GM12892 (cell line): ENCODE results near the gene RPAP3.

Experiments
- DNase-seq: peaks from one replicate; pipeline ENCODE4 v3.0.0; 2011; ENCODE audit not compliant: insufficient read length
- FAIRE-seq: peaks from 2 replicates; lab custom pipeline; 2011; peaks lifted over from hg19 to GRCh38; lab: Jason Lieb, UNC
- POLR2A ChIP-seq: IDR thresholded peaks from 2 replicates; pipeline ENCODE4 v1.6.1; 2011; ENCODE audit warnings: low read depth, low read length, control low read depth
- POLR2AphosphoS5 ChIP-seq: IDR thresholded peaks from 2 replicates; pipeline ENCODE4 v1.6.1; 2011; ENCODE audit warnings: low read depth, low read length, control low read depth
- TAF1 ChIP-seq: IDR thresholded peaks from 2 replicates; pipeline ENCODE4 v1.6.1; 2011; ENCODE audit warnings: low read depth, mild to moderate bottlenecking, control low read depth, low read length, borderline replicate concordance

Gene RPAP3

GRCh38 chr12:47739979-47740378 is 34.1 kb upstream of the RPAP3 start:
- FAIRE-seq, result peak; percentile 21
- TF ChIP-seq POLR2AphosphoS5 (no peak), TAF1 (no peak), POLR2A (no peak; the same call in 1 of the 2 replicates)
- DNase-seq, result peak; percentile 70

GRCh38 chr12:47739297-47739696 is 33.5 kb upstream of the RPAP3 start:
- no peak for TF ChIP-seq TAF1
- TF ChIP-seq POLR2AphosphoS5, result no peak
- TF ChIP-seq POLR2A, result no peak
- FAIRE-seq (no peak), DNase-seq (no peak)

- FAIRE-seq (no peak), DNase-seq (no peak)
- no peak for TF ChIP-seq POLR2AphosphoS5
- no peak for TF ChIP-seq POLR2A
- TF ChIP-seq TAF1, result no peak
These were observed 32.2 kb upstream of the RPAP3 start for GRCh38 chr12:47737936-47738594.

GRCh38 chr12:47736877-47737676 is 31.2 kb upstream of the RPAP3 start:
- FAIRE-seq (no peak), DNase-seq (no peak)
- no peak for TF ChIP-seq POLR2A
- no peak for TF ChIP-seq TAF1
- no peak for TF ChIP-seq POLR2AphosphoS5

- no peak for TF ChIP-seq TAF1
- TF ChIP-seq POLR2AphosphoS5, result no peak
- TF ChIP-seq POLR2A, result no peak
- no peak for FAIRE-seq
These were observed 30.4 kb upstream of the RPAP3 start for GRCh38 chr12:47736216-47736615.

GRCh38 chr12:47735649-47736048 is 29.8 kb upstream of the RPAP3 start:
- TF ChIP-seq TAF1 (no peak), POLR2A (no peak), POLR2AphosphoS5 (no peak)
- FAIRE-seq (no peak), DNase-seq (no peak)

More at GRCh38 chr12:47736216-47736615, 30.4 kb upstream of the RPAP3 start:
- no peak for DNase-seq

- TF ChIP-seq TAF1, result no peak
- TF ChIP-seq POLR2A, result no peak
- no peak for TF ChIP-seq POLR2AphosphoS5
- FAIRE-seq (no peak), DNase-seq (no peak)
These were observed 29.1 kb upstream of the RPAP3 start for GRCh38 chr12:47734725-47735480.

GRCh38 chr12:47733142-47733541 is 27.3 kb upstream of the RPAP3 start:
- TF ChIP-seq POLR2AphosphoS5 (no peak), TAF1 (no peak), POLR2A (no peak)
- no peak for FAIRE-seq

GRCh38 chr12:47732504-47732903 is 26.7 kb upstream of the RPAP3 start:
- FAIRE-seq, result no peak
- no peak for TF ChIP-seq TAF1
- TF ChIP-seq POLR2A, result no peak
- TF ChIP-seq POLR2AphosphoS5, result no peak
- no peak for DNase-seq

More at GRCh38 chr12:47733142-47733541, 27.3 kb upstream of the RPAP3 start:
- DNase-seq, result no peak

- no peak for TF ChIP-seq POLR2A
- TF ChIP-seq POLR2AphosphoS5, result no peak
- no peak for TF ChIP-seq TAF1
- no peak for FAIRE-seq
These were observed 25.9 kb upstream of the RPAP3 start for GRCh38 chr12:47731723-47732122.

GRCh38 chr12:47730341-47730744 is 24.5 kb upstream of the RPAP3 start:
- DNase-seq, result no peak
- TF ChIP-seq TAF1 (no peak), POLR2A (no peak)
- FAIRE-seq, result no peak

More at GRCh38 chr12:47731723-47732122, 25.9 kb upstream of the RPAP3 start:
- no peak for DNase-seq
